Stimulated activated CD4-positive, alpha-beta T cell treated with anti-CD3 and anti-CD28 coated beads, Interleukin-4, amount 100 ng/mL, for 1 hour (primary cell): ENCODE measurements around the gene SLC17A1.

ENCODE experiments used
- DNase-seq: peaks from one replicate; pipeline ENCODE4 v3.0.0-alpha.2; 2020

Gene SLC17A1

GRCh38 chr6:25831532-25832306 is at the start of gene SLC17A1:
SLC17A1 (minus strand) TSS chr6:25832052; CDS start chr6:25830557, 1,495 bp downstream.
- DNase-seq, result no peak

GRCh38 chr6:25880601-25881000 is 48.7 kb upstream of the SLC17A1 start:
- DNase-seq, result no peak

GRCh38 chr6:25878721-25879322 is 47.0 kb upstream of the SLC17A1 start:
- no peak for DNase-seq

DNA sequence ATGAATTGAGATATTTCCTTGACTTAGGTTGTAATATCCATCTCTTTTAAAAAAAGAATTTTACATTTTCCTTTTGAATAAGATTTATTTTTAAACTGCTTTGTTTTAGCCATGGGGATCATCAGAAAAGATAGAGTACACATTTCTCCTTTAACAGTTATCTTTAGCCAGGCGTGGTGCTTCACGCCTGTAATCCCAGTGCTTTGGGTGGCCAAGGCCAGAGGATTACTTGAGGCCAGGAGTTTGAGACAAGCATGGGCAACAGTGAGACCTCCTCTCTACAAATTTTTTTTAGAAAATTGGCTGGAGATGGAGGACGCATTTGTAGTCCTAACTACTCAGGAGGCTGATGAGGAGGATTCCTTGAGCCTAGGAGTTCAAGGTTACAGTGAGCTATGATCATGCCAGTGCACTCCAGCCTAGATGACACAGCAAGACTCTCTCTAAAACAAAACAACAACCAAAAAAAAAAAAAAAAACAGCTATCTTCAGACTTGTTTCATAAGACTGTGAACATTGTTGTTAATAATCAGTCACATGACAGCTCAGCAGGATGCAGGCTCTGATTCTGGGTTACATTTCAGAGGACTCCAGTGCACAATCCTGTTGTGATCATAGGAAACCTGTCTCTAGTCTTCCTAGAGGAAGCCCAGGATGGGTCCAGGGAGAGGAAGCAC is 44.2 kb upstream of the SLC17A1 start:
- no peak for DNase-seq

GRCh38 chr6:25875563-25875905 is 43.7 kb upstream of the SLC17A1 start:
- no peak for DNase-seq

- DNase-seq, result no peak
Observed at GRCh38 chr6:25874822-25875562, 43.1 kb upstream of the SLC17A1 start.

DNA sequence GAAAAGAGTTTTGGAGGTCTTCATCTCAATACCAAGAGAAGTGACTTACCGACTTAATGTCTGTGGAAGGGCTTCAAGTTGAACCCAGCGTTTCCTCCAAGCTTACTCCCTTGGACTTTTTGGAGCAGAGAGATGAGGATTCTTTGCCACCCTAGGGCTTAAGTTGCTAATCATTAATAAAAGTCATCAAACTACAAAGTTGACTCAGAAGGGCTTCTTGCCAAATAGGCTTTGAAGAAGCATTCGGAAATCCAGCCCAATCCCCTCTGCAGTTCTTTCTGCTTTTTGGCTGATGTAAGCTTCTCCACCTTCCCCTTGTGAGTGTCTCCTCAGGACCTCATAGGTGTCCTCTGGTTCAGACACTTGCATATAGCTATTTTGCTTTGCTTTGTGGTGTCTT is 42.3 kb upstream of the SLC17A1 start, which contains the start of gene SLC17A3:
Gene SLC17A3 (minus strand): TSS at position 126 of the 400 bp plus-strand sequence. CDS start 5,856 bp downstream, outside the sequence.
- DNase-seq, result no peak

GRCh38 chr6:25872814-25873213 is 41.0 kb upstream of the SLC17A1 start:
- DNase-seq, result no peak

- no peak for DNase-seq
Observed at GRCh38 chr6:25869840-25870239, 38.0 kb upstream of the SLC17A1 start.

DNA sequence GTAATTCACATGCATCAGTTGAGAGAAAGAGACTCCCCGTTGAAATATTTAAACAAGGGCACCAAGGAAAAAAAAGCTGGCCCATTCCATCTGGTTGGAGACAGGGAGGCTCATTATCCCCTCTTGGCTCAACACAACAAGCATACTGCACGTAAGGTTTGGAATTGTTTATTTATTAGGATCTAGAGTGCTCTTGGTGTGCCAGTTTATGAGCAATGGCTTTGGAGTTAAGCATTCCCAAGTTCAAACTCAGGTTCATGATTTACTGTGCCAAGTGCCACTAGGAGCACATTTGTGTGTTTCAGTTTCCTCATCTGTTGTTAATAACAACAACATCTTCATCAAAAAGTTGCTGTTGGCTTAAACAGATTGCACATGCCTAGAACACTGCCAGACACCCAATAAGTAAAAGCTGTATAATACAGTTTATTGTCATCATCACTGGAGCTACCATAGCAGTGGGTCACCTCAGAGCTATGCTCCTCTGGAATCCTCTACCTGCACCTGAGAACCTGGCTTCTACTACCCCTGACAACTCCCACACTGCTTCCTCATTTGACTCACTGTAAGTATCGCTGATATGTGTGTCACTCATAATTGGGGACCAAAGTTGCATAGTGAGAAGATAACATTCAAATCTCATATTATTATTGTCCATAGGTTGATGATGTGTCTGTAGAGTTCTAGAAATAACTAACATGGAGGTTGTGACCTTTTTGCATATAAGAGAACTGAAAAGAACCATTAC is 36.8 kb upstream of the SLC17A1 start:
- DNase-seq, result no peak

- no peak for DNase-seq
Observed at GRCh38 chr6:25866011-25866410, 34.2 kb upstream of the SLC17A1 start.

GRCh38 chr6:25863360-25863759 is 31.5 kb upstream of the SLC17A1 start:
- DNase-seq, result no peak

GRCh38 chr6:25862199-25862598 is 30.3 kb upstream of the SLC17A1 start:
- no peak for DNase-seq

- no peak for DNase-seq
Observed at GRCh38 chr6:25852756-25853155, 20.9 kb upstream of the SLC17A1 start.

DNA sequence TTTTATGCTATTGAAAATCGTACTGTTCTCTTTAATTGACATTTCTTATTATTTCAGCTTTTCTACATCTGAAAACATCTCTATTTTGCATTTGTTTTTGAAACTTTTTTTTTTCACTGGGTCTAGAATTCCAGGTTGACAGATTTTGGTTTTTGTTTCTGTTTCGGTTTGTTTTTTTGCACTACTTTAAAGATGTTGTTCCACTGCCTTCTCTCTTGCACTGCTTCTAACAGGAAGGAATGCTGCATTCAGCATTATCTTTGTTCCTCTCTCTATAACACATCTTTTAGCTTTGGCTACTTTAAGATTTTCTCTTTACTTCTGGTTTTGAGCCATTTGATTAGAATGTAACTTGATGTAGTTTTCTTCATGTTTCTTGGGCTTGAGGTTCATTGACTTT is 20.1 kb upstream of the SLC17A1 start:
- no peak for DNase-seq

- DNase-seq, result no peak
Observed at GRCh38 chr6:25844518-25844917, 12.7 kb upstream of the SLC17A1 start.

DNA sequence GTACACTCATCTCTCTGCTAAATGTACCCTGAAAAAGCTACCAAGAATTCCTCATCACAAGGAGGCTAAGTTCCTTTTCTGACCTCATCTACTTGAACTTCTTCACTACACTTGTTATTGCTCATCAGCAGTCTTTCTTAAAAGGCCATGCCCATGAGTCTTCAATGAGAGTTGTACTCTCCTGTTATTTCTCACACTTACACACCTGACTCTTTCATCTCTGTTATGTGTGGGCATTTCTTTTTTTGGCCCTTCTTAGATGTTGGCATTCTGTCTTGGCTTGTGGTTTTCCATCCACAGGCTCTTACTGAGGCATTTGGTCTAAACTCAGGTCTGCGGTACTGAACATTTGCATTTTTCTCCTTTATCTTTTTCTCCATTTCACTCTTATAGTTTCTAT is 10.7 kb upstream of the SLC17A1 start:
- DNase-seq, result no peak

GRCh38 chr6:25835442-25836283 is 3.8 kb upstream of the SLC17A1 start:
- DNase-seq, result no peak

GRCh38 chr6:25834950-25835349 is 3.1 kb upstream of the SLC17A1 start:
- no peak for DNase-seq

GRCh38 chr6:25833136-25833535 is 1.3 kb upstream of the SLC17A1 start:
- DNase-seq, result no peak

GRCh38 chr6:25832670-25833069 is 818 bp upstream of the SLC17A1 start:
- no peak for DNase-seq

DNA sequence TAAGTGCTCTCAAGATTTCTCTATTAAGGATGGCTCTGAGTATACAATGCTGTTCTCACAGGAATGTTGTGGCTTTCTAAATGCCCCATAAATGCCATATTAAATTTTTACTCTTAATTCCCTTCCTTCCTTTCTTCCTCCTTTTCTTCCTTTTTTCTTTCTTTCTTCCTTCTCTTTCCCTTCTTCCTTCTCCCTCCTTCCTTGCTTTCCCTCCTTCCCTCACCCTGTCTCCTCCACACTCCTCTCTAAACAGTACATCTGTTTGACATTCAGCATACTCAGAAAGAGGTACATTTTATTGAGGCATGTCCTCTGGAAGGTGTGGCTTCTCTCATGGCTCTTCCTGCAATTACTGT is 433 bp upstream of the SLC17A1 start:
- no peak for DNase-seq
